HepG2 (cell line): ENCODE results near the gene KLHL17. TPM values are rescaled to one million over a fixed set of nuclear protein-coding genes. Genes with fewer than 3 reads are reported as not detected.
A peak's percentile ranks its signal among the peaks of the same experiment; 100 is the strongest.

Source experiments
- FOXA1 ChIP-seq, 2 experiments: fragments of 450-650 bp in 1 of 2; sonication (generic) in 1 of 2; formaldehyde crosslinking in 1 of 2; IDR thresholded peaks; 2 replicates each; pipeline versions ENCODE4 v1.4.0 to v1.6.1; 2016 to 2020; ENCODE audit warnings: missing genetic modification reagents in 1 of 2
- PAF1 ChIP-seq: IDR thresholded peaks from 2 replicates; pipeline ENCODE4 v1.6.1; 2016; ENCODE audit warnings: missing genetic modification reagents, missing compliant biosample characterization
- RBAK ChIP-seq: sonication (generic); formaldehyde crosslinking; IDR thresholded peaks from 2 replicates; pipeline ENCODE4 v1.5.1; 2020; ENCODE audit warnings: mild to moderate bottlenecking, missing genetic modification reagents
- RBFOX2 ChIP-seq: fragments of 200-400 bp; formaldehyde crosslinking; IDR thresholded peaks from 2 replicates; pipeline ENCODE4 v1.6.1; 2017; ENCODE audit warnings: low read depth, mild to moderate bottlenecking, low read length
- SMC3 ChIP-seq: IDR thresholded peaks from 2 replicates; pipeline ENCODE4 v1.6.1; 2011; ENCODE audit warnings: low read length, improper control_type of control experiment
- SNAPC2 ChIP-seq: sonication (generic); formaldehyde crosslinking; IDR thresholded peaks from 2 replicates; pipeline ENCODE4 v1.8.1; 2022; ENCODE audit warnings: mild to moderate bottlenecking, missing genetic modification reagents
- ZNF383 ChIP-seq: sonication (generic); formaldehyde crosslinking; IDR thresholded peaks from 2 replicates; pipeline ENCODE4 v1.4.0; 2020; ENCODE audit warnings: missing genetic modification reagents, mild to moderate bottlenecking, borderline replicate concordance
- ZNF430 ChIP-seq: sonication (generic); formaldehyde crosslinking; IDR thresholded peaks from 2 replicates; pipeline ENCODE4 v1.9.0; 2021; ENCODE audit warnings: mild to moderate bottlenecking, missing genetic modification reagents
- ZSCAN25 ChIP-seq: sonication (generic); formaldehyde crosslinking; IDR thresholded peaks from 2 replicates; pipeline ENCODE4 v1.8.0; 2022; ENCODE audit warnings: mild to moderate bottlenecking, missing genetic modification reagents
- polyA plus RNA-seq, 8 experiments: library from polyadenylated mRNA; depleted of rRNA in 3 of 8; stranded (reverse) in 7 of 8; unstranded in 1 of 8; fragments of >200 nt; fragmentation: Illumina TruSeq in 4 of 8; extraction: Trizol in 4 of 8; gene quantifications; 2 replicates each; pipeline versions ENCODE4 v1.2.1 to v1.2.3, GENCODE V29; 2011 to 2016; ENCODE audit warnings: low read depth in 4 of 8, missing spikeins in 1 of 8, mixed read lengths in 1 of 8; ENCODE audit not compliant: insufficient read depth in 1 of 8
- total RNA-seq, 5 experiments: library from RNA; depleted of rRNA; stranded (reverse); fragments of >200 nt; fragmentation: Illumina TruSeq; extraction: Trizol; gene quantifications; 2 replicates each; pipeline ENCODE4 v1.2.3, GENCODE V29; 2016; ENCODE audit warnings: low read depth in 1 of 5
- TF ChIP-seq, protein P1 (sequence below): sonication (generic); formaldehyde crosslinking; IDR thresholded peaks from 2 replicates; pipeline ENCODE4 v1.5.0; 2020; ENCODE audit warnings: missing genetic modification reagents
- TF ChIP-seq, protein P2 (sequence below): sonication (generic); formaldehyde crosslinking; conservative IDR thresholded peaks from 2 replicates; pipeline ENCODE4 v1.5.0; 2020; ENCODE audit warnings: missing genetic modification reagents
- TF ChIP-seq, protein P3 (sequence below), 2 experiments: sonication (generic) in 1 of 2; formaldehyde crosslinking in 1 of 2; IDR thresholded peaks; 2 replicates each; pipeline versions ENCODE4 v1.6.1 to v1.9.0; 2014 to 2022; ENCODE audit warnings: antibody characterized with exemption in 1 of 2, borderline replicate concordance in 1 of 2, inconsistent platforms in 1 of 2, low read depth in 1 of 2, missing genetic modification reagents in 1 of 2
- TF ChIP-seq, protein P4 (sequence below): sonication (generic); formaldehyde crosslinking; IDR thresholded peaks from 2 replicates; pipeline ENCODE4 v1.4.0; 2020; ENCODE audit warnings: missing genetic modification reagents, mild to moderate bottlenecking, borderline replicate concordance
- TF ChIP-seq, protein P5 (sequence below): sonication (generic); formaldehyde crosslinking; IDR thresholded peaks from 2 replicates; pipeline ENCODE4 v1.4.0; 2020; ENCODE audit warnings: mild to moderate bottlenecking, low read depth, missing genetic modification reagents
- TF ChIP-seq, protein P6 (sequence below): sonication (generic); formaldehyde crosslinking; conservative IDR thresholded peaks from 2 replicates; pipeline ENCODE4 v1.8.0; 2022; ENCODE audit warnings: missing genetic modification reagents

The KLHL17 gene
- total and polyA plus RNA-seq, 2 of the 13 experiments (the other 11 are each of a cell fraction or from before 2014, with no cell fraction given), result 9.3 to 24.7 TPM

DNA sequence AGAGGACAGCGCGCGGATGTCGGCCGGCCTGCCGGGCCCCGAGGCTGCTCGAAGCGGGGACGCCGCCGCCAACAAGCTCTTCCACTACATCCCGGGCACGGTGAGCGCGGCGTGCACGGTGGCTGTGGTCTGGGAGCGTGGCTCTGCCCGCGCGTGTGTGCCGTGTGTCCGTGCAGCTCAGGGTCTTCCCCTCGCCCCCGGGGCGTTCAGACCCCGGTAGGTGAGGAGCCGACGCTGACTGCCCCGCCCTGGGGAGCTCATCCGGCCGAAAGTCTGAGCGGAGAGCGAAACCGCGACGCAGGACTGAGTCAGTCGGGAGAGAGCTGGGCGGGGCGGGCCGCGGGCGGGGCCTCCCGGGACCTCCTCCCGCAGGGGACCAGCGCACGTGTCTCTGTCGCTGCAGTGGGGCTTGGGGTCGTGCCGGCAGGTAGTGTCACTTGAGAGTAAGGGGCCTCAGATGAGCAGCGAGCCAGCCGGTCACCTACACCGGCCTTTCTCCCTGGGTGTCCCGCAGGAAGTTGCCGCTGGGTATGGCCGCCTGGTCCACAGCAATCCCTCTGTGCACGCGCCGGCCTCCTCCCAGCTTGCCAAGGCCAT lies 6.4 kb downstream of the KLHL17 start (continued):
- TF ChIP-seq, protein P1, sequence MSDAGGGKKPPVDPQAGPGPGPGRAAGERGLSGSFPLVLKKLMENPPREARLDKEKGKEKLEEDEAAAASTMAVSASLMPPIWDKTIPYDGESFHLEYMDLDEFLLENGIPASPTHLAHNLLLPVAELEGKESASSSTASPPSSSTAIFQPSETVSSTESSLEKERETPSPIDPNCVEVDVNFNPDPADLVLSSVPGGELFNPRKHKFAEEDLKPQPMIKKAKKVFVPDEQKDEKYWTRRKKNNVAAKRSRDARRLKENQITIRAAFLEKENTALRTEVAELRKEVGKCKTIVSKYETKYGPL (CRISPR knock-in tag), result no peak
- TF ChIP-seq ZNF430 (CRISPR knock-in tag) (0 out of 2 replicates have a peak, but pooled peaks have one; percentile 39), RBFOX2 (peak; percentile 58), RBAK (no peak), ZSCAN25 (no peak), PAF1 (CRISPR knock-in tag) (no peak), SMC3 (no peak), ZNF383 (no peak), FOXA1 (IDR thresholded peaks at IDR 0.05) (no peak), FOXA1 (CRISPR knock-in tag; IDR thresholded peaks at IDR 0.05) (no peak), SNAPC2 (CRISPR knock-in tag) (no peak)
- TF ChIP-seq, protein P2, sequence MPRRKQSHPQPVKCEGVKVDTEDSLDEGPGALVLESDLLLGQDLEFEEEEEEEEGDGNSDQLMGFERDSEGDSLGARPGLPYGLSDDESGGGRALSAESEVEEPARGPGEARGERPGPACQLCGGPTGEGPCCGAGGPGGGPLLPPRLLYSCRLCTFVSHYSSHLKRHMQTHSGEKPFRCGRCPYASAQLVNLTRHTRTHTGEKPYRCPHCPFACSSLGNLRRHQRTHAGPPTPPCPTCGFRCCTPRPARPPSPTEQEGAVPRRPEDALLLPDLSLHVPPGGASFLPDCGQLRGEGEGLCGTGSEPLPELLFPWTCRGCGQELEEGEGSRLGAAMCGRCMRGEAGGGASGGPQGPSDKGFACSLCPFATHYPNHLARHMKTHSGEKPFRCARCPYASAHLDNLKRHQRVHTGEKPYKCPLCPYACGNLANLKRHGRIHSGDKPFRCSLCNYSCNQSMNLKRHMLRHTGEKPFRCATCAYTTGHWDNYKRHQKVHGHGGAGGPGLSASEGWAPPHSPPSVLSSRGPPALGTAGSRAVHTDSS, result no peak
- TF ChIP-seq, protein P3, sequence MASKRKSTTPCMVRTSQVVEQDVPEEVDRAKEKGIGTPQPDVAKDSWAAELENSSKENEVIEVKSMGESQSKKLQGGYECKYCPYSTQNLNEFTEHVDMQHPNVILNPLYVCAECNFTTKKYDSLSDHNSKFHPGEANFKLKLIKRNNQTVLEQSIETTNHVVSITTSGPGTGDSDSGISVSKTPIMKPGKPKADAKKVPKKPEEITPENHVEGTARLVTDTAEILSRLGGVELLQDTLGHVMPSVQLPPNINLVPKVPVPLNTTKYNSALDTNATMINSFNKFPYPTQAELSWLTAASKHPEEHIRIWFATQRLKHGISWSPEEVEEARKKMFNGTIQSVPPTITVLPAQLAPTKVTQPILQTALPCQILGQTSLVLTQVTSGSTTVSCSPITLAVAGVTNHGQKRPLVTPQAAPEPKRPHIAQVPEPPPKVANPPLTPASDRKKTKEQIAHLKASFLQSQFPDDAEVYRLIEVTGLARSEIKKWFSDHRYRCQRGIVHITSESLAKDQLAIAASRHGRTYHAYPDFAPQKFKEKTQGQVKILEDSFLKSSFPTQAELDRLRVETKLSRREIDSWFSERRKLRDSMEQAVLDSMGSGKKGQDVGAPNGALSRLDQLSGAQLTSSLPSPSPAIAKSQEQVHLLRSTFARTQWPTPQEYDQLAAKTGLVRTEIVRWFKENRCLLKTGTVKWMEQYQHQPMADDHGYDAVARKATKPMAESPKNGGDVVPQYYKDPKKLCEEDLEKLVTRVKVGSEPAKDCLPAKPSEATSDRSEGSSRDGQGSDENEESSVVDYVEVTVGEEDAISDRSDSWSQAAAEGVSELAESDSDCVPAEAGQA (IDR thresholded peaks at IDR 0.05; ENCODE audit: low read depth), result no peak
- TF ChIP-seq, protein P3 (CRISPR knock-in tag; IDR thresholded peaks at IDR 0.05; ENCODE audit: borderline replicate concordance), result 0 out of 2 replicates have a peak, but pooled peaks have one; percentile 30
- TF ChIP-seq, protein P4, sequence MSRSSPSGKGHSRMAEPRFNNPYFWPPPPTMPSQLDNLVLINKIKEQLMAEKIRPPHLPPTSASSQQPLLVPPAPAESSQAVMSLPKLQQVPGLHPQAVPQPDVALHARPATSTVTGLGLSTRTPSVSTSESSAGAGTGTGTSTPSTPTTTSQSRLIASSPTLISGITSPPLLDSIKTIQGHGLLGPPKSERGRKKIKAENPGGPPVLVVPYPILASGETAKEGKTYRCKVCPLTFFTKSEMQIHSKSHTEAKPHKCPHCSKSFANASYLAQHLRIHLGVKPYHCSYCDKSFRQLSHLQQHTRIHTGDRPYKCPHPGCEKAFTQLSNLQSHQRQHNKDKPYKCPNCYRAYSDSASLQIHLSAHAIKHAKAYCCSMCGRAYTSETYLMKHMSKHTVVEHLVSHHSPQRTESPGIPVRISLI, result no peak
- TF ChIP-seq, protein P5, sequence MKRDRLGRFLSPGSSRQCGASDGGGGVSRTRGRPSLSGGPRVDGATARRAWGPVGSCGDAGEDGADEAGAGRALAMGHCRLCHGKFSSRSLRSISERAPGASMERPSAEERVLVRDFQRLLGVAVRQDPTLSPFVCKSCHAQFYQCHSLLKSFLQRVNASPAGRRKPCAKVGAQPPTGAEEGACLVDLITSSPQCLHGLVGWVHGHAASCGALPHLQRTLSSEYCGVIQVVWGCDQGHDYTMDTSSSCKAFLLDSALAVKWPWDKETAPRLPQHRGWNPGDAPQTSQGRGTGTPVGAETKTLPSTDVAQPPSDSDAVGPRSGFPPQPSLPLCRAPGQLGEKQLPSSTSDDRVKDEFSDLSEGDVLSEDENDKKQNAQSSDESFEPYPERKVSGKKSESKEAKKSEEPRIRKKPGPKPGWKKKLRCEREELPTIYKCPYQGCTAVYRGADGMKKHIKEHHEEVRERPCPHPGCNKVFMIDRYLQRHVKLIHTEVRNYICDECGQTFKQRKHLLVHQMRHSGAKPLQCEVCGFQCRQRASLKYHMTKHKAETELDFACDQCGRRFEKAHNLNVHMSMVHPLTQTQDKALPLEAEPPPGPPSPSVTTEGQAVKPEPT (CRISPR knock-in tag), result no peak
- TF ChIP-seq, protein P6, sequence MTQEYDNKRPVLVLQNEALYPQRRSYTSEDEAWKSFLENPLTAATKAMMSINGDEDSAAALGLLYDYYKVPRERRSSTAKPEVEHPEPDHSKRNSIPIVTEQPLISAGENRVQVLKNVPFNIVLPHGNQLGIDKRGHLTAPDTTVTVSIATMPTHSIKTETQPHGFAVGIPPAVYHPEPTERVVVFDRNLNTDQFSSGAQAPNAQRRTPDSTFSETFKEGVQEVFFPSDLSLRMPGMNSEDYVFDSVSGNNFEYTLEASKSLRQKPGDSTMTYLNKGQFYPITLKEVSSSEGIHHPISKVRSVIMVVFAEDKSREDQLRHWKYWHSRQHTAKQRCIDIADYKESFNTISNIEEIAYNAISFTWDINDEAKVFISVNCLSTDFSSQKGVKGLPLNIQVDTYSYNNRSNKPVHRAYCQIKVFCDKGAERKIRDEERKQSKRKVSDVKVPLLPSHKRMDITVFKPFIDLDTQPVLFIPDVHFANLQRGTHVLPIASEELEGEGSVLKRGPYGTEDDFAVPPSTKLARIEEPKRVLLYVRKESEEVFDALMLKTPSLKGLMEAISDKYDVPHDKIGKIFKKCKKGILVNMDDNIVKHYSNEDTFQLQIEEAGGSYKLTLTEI, result no peak
